Stomach (tissue), 4 donors: ENCODE results near the gene GIPC3.

ENCODE experiments used
- EP300 ChIP-seq: sonication (generic); formaldehyde crosslinking; IDR thresholded peaks from one replicate; pipeline ENCODE4 v1.6.1; 2017; ENCODE audit warnings: antibody characterized with exemption
- POLR2A ChIP-seq, 4 donors: fragments of 450-650 bp; IDR thresholded peaks; one replicate each; pipeline ENCODE4 v1.6.1; 2016; ENCODE audit warnings: antibody characterized with exemption in 4 of 4, control low read depth in 2 of 4, mild to moderate bottlenecking in 1 of 4, moderate library complexity in 1 of 4
- POLR2AphosphoS5 ChIP-seq, 3 donors: sonication (generic); formaldehyde crosslinking; IDR thresholded peaks; one replicate each; pipeline ENCODE4 v1.6.1; 2016; ENCODE audit warnings: antibody characterized with exemption in 3 of 3
- TF ChIP-seq, protein P1 (sequence below), 7 experiments: fragments of 450-650 bp in 4 of 7; fragments of 200-600 bp in 3 of 7; sonication (generic) in 3 of 7; IDR thresholded peaks; one replicate each; pipeline ENCODE4 v1.5.1; 2016 to 2019; ENCODE audit warnings: antibody characterized with exemption in 7 of 7, control low read depth in 2 of 7, mild to moderate bottlenecking in 1 of 7

DNA sequence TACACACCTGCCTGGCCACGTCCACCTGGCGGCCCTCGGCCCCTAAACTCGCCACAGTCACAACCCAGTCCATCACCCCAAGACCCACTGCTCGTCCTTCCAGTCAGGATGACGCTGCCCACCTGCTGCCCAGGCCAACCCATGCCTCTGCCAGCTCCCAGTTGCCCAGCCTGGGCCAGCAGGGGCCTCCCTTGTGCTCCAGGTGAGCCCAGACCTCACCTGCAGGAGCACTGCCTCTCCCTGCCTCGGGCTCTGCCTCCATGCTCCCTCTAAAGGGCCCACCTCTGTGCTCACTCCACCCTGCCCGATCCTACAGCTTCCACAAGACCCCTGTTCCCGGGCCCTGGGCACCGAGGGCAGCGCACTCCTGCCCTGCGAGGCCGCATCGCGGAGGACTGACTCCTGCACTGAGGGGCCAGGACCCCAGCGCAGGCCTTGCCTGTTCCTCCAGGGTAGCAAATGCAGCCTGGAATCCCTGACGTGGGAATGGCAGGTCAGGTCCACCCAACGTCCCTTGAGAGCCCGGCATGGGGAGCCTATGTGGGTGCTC lies 49.3 kb downstream of the GIPC3 start:
- TF ChIP-seq, protein P1, sequence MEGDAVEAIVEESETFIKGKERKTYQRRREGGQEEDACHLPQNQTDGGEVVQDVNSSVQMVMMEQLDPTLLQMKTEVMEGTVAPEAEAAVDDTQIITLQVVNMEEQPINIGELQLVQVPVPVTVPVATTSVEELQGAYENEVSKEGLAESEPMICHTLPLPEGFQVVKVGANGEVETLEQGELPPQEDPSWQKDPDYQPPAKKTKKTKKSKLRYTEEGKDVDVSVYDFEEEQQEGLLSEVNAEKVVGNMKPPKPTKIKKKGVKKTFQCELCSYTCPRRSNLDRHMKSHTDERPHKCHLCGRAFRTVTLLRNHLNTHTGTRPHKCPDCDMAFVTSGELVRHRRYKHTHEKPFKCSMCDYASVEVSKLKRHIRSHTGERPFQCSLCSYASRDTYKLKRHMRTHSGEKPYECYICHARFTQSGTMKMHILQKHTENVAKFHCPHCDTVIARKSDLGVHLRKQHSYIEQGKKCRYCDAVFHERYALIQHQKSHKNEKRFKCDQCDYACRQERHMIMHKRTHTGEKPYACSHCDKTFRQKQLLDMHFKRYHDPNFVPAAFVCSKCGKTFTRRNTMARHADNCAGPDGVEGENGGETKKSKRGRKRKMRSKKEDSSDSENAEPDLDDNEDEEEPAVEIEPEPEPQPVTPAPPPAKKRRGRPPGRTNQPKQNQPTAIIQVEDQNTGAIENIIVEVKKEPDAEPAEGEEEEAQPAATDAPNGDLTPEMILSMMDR (IDR thresholded peaks at IDR 0.05): no peak
- TF ChIP-seq POLR2AphosphoS5 (IDR thresholded peaks at IDR 0.05) (no peak), POLR2A (IDR thresholded peaks at IDR 0.05) (no peak), EP300 (no peak)
